A549 (cell line): ENCODE results near the gene PTPRN2.

Experiments used
- BHLHE40 ChIP-seq: IDR thresholded peaks from 2 replicates; pipeline ENCODE4 v1.6.1; 2012; ENCODE audit warnings: low read depth, low read length, inconsistent platforms
- MAFK ChIP-seq: fragments of 450-650 bp; IDR thresholded peaks from 2 replicates; pipeline ENCODE4 v1.6.1; 2014; ENCODE audit not compliant: partially characterized antibody
- REST ChIP-seq: fragments of 200-600 bp; sonication (generic); IDR thresholded peaks from 2 replicates; pipeline ENCODE4 v1.6.1; 2016; ENCODE audit warnings: antibody characterized with exemption, mild to moderate bottlenecking, moderate library complexity
- TF ChIP-seq, protein P1 (sequence below): fragments of >200 bp; sonication (Bioruptor Twin); formaldehyde crosslinking; IDR thresholded peaks from 3 replicates; pipeline ENCODE4 v1.5.1; 2016

GRCh38 chr7:158023681-158024350 is 563.8 kb downstream of the PTPRN2 start:
- no peak for TF ChIP-seq REST
- TF ChIP-seq, protein P1, sequence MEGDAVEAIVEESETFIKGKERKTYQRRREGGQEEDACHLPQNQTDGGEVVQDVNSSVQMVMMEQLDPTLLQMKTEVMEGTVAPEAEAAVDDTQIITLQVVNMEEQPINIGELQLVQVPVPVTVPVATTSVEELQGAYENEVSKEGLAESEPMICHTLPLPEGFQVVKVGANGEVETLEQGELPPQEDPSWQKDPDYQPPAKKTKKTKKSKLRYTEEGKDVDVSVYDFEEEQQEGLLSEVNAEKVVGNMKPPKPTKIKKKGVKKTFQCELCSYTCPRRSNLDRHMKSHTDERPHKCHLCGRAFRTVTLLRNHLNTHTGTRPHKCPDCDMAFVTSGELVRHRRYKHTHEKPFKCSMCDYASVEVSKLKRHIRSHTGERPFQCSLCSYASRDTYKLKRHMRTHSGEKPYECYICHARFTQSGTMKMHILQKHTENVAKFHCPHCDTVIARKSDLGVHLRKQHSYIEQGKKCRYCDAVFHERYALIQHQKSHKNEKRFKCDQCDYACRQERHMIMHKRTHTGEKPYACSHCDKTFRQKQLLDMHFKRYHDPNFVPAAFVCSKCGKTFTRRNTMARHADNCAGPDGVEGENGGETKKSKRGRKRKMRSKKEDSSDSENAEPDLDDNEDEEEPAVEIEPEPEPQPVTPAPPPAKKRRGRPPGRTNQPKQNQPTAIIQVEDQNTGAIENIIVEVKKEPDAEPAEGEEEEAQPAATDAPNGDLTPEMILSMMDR = no peak
- TF ChIP-seq MAFK = no peak
- TF ChIP-seq BHLHE40 = no peak
